NCI-H526 treated with DMSO at 0.1 percent for 48 hours (cell line): ENCODE data around the gene COL7A1.
"Not testable (repeated sequence)": the region's sequence is repeated elsewhere in the genome, so short reads cannot be mapped to it uniquely, and the experiment has no call there.

ENCODE experiments used
- DNase-seq: peaks from one replicate; lab custom pipeline; 2025; lab: John Stamatoyannopoulos, UW

The COL7A1 gene

GRCh38 chr3:48563382-48563918 is 31.7 kb downstream of the COL7A1 start, which contains the start of gene UCN2:
Gene UCN2, minus strand, starts transcription at chr3:48563781. Its CDS starts 657 bp downstream, at chr3:48563124.
- DNase-seq = no peak

DNA sequence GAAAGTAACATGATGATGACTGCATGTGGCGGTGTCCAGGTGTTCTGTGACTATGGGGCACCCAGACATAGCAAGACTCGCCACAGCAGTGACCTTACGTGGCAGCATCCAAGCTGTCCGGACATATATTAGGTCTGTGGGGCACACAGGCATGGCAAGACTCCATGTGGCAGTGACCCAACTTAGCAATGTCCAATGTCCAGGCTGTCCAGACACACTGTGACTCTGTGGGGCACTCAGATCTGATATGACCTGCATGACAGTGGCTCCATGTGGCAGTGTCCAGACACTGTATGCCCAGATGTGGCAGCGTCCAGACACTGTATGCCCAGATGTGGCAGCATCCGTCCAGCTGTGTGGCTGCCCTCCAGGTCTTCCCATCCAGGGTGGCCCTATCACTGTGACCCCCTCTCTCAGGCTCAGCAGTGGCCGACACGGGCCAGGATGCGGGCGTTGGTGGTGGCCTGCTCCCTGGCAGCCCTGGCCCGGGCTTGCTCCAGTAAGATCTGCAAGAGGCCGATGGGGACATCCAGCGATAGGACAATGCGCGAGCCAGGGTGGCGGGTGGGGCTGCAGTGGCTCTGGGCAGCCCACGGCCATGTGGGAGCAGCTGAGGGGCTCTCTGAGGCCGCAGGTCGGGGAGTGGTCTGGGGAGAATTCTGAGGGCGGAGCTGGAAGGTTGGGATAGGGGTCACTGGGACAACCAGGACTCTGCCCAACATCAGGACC is 32.6 kb downstream of the COL7A1 start:
- no peak for DNase-seq

DNA sequence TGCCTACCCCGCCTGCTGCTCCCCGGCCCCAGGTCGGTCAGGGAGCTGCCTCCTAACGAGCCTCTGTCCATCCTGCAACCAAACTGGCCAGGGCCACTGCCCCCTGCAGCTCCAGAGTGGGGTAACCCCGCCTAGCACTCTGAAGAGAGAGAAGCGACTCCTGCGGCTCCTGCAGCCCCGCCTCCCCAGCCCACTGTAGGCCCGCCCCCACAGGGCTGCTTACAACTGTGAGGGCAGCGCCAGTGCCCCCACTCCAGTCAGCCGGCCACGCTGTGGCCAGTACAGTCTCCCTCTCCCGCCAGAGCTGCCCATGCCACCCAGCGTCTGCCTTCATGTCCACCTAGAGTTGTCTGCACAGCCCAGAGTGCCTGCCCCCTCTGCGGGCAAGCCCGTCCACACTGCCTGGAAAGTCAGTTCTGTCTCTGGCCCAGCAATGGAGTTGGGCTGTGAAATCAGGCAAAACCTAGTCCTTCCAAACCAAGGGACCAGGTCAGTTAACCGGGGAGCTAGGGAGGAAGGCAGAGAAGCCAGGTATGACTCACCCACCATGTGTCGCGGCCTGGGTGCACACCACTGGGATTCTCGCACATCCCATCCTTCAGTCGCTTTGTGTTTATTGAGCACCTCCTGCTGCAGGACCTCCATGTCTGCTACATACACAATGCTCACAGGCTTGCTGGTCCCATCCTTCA is 33.9 kb downstream of the COL7A1 start:
- DNase-seq = no peak

GRCh38 chr3:48560648-48561018 is 34.5 kb downstream of the COL7A1 start:
- DNase-seq = no peak

- DNase-seq = no peak
Measured at GRCh38 chr3:48558493-48559134, 36.5 kb downstream of the COL7A1 start.

DNA sequence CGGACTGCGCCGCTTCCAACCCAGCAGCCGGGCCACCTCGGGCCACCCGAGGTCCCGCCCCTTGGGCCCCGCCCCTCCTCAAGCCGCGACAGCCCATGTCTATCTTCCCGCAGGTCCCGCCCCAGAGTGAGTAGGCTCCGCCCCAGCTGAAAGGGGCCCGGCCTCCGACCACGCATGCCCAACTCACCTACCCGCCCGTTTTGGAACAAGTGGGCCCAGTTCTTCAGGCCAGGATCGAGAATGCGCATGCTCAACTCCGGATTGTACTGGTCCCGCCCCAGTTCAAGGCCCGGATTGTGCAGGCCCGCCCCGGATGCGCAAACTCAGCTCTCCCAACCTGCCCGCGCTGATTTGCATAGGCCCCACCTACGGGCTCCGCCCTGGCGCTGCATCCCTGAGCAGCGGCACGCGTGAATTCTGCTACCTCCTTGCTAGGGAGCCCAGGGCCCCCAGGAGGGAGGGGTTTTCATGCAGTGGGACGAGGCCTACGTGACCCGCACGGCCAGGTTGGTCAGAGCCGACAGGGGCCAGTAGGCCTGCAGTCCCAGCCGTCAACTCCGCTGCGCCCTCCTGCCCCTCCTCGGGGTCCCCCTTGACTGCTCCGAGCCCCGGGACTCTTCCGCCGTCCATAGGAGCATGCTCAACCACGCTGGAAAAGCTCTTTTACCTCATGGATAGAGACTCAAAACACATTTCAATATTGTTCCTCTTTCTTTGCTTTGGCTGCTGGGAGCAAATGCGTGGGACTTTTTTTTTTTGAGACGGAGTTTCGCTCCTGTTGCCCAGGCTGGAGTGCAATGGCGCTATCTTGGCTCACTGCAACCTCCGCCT is 38.1 kb downstream of the COL7A1 start, which contains the start of gene PFKFB4:
Gene PFKFB4 (minus strand): TSS at position 8 of the 831 bp plus-strand sequence. CDS start 26 bp downstream, outside the sequence.
- peak; percentile 97 for DNase-seq

DNA sequence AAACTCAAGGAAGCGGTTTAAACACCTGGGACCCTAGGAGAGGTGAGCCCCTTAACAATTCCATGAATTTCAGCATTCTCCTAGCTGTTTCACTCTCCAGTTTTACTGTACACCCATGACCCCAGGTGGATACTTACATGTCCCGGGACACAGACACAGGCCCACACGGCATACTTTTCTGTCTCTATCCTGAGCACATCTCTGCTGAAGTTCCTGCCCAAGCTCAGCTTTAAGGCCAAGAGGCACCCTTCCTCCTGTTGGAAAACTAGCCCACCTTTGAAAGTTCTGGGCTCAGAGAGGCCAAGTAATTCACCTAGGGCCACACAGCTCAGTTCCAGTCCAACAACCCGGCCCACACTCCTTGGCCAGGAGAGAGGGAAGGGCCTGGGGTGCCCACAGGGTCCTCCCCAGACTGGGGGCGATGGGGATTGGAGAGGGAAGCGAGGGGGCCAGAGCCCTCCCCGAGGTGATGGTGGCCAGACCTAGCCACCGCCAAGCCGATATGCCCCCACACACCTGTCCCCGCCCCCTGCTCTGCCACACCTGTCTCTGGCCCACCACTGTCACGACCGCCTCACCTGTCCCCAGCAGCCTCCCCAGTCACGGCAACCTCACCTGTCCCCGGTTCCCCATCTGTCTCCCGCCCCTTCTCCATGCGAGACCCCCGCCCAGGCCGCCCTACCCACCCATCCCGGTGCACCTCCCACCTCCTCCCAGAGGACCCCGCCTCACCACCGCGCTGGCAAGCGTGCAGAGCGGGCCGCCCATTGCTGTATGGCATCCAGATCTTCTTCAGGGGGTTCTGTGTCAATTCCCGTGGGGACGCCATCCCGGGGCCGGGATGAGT is 39.0 kb downstream of the COL7A1 start:
- DNase-seq = no peak

DNA sequence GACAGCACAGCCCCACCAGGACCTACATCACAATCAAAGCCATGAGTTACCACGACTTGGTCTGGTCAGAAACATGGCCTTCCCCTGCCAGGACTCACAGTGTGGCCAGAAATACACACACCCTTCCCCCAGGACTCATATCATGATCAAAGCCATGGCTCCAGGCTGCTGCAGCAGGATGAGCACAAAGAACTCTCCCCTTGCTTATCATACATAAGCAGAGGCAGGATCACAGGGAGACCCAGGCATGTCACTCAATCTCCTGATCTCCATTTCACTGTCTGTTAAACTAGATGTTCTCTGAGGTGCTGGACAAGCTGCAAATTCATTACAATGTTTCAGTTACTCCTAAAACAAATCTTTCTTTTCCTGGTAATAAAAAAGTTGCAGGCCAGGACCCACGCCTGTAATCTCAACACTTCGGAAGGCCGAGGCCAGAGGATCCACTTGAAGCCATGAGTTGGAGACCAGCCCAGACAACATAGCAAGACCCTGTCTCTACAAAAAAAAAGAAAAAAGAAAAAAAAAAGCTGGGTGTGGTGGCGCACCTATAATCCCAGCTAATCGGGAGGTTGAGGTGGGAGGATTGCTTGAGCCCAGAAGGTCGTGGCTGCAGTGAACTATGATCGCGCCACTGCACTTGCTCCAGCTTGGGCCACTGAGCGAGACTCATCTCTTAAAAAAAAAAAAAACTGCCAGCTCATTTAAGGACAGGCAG is 39.7 kb downstream of the COL7A1 start:
- DNase-seq = no peak

DNA sequence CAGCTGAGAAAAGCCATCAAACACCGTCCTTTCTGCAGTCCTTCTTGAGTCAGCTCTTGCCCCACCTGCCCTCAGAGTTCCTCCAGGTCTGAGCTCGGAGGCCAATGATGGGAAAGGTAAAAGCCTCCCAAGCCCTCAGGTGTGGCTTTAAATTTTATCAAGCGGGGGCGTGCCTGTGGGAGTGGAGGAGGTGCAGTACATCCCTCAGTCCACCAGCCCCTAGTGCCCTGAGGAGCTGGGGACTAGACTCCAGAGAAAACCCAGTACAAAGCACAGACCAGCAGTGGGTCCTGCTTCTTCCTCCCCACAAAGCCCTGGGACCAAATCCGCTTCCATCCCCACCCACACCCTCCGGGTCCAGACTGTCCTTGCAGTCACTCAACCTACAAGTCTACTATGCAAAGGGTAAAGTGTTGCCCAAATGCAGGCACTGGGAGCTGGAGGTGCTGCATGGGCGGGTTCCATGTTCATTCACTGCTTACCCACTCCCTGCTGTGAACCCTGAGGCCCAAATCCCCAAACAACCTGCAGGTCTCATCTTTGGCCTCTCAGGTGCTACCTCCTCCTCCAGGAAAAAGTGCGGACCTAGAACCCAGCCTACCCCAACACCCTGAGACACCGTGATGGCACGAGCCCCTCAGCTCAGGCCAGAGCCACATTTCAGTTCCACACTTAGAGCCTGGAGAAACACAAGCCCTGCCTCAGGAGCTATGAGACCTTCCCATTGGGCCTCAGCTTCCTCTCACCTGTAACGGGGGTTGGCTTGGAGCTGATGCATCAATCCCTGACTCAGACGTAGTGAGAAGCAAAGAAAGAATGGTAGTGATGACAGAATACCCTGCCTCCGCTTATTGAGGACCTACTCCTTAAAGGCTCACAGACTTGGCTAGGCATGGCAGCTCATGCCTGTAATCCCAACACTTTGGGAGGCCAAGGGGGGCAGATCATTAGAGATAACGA is 41.0 kb downstream of the COL7A1 start:
- DNase-seq = no peak

- DNase-seq = no peak
Measured at GRCh38 chr3:48553361-48553760, 41.8 kb downstream of the COL7A1 start.

- DNase-seq = no peak
Measured at GRCh38 chr3:48552111-48552951, 42.8 kb downstream of the COL7A1 start.

- not testable (repeated sequence) for DNase-seq
Measured at GRCh38 chr3:48551651-48552050, 43.5 kb downstream of the COL7A1 start.

- peak; percentile 69 for DNase-seq
Measured at GRCh38 chr3:48548729-48549705, 46.1 kb downstream of the COL7A1 start.

GRCh38 chr3:48548126-48548525 is 47.0 kb downstream of the COL7A1 start:
- DNase-seq = no peak

DNA sequence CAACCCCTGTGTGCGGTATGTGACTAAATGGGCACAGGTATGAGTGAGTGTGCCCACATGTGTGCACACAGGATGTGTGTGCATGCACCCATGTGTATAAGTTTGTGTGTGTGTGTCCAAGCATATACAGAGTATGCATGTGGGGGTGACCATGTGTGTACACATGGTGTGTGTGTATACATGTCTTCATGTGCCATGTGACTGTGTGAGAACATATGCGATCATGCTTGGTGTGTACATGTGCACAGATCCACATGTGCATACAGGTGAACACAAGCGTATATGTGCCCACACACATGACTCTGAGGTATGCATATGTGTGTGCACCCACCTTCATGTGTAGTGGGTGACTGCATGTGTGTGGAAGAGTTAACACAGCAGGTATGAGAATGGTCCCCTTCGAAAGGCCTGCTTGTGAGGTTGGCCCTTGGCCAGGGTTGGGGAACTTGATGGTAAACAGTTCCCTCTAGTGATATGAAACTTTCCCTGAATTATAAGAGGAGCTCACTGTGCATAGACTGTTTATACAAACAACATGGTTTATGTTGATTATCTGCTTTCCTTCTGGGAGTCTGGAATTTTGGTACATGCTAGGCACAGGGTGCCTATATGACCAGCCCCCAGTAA is 48.8 kb downstream of the COL7A1 start:
- DNase-seq = no peak

DNA sequence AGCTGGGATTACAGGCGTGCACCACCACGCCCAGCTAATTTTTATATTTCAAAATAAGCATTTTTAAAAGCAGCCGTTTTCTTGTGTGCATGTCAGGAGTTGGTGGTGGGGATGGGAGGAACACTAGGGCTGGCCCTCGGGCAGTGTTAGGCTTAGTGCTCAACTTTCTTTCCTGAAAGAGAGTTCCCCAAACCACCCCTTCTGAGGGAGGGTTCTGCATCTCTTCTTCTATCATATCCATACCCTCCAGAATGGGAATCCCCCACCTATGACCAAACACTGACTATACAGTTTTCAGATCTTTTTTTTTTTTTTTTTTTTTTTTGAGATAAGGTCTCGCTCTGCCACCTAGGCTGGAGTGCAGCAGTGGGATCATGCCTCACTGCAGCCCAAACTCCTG is 51.0 kb downstream of the COL7A1 start:
- no peak for DNase-seq
